K562 (cell line): ENCODE data around the gene PAN2. TPM values are rescaled to one million over a fixed set of nuclear protein-coding genes. Genes with fewer than 3 reads are reported as not detected.

Source experiments
- ATAC-seq: fragments of 200-7000 bp; cut with Tn5 transposase; 3 replicates; pipeline ENCODE4 v1.9.1; 2020; ENCODE audit warnings: moderate library complexity
- BruUV-seq: library from RNA; stranded (reverse); fragments of 400-500 nt; replicated peaks from 2 replicates; lab custom pipeline; 2021; lab: Mats Ljungman, UMichigan
- CTCF ChIA-PET: fragments of 300-600 bp; formaldehyde crosslinking; extraction: SDS; loops from one replicate; lab custom pipeline; 2021; ENCODE audit warnings: low intra/inter-chr PET ratio; lab: Yijun Ruan, JAX
- POLR2A ChIA-PET: fragments of 300-600, 350-650 bp; sonication (Branson Sonifier 250); formaldehyde crosslinking; extraction: SDS; loops from one replicate; lab custom pipeline; 2021; ENCODE audit warnings: antibody characterized with exemption, inconsistent platforms; lab: Yijun Ruan, JAX
- DNase-seq, 4 experiments: peaks; one replicate each; pipeline versions ENCODE4 v3.0.0 to v3.0.0-alpha.2; 2011 to 2018; ENCODE audit warnings: low spot score in 3 of 4, mixed read lengths in 3 of 4; ENCODE audit errors: extremely low read depth in 1 of 4
- FAIRE-seq: peaks from 2 replicates; lab custom pipeline; 2011; peaks lifted over from hg19 to GRCh38; lab: Jason Lieb, UNC
- H2AFZ ChIP-seq: 2 replicates; pipeline ENCODE4 v1.6.0; 2011; ENCODE audit warnings: low read depth, low read length, control low read depth, inconsistent platforms
- H3K27ac ChIP-seq: fragments of 200-600 bp; 3 replicates; pipeline ENCODE4 v1.8.0; 2011; ENCODE audit warnings: low read depth, mild to moderate bottlenecking, control low read depth, inconsistent platforms, low read length, moderate library complexity, mixed read lengths; ENCODE audit errors: extremely low read depth
- H3K27me3 ChIP-seq, 2 experiments: fragments of 300-600 bp in 1 of 2; 2 replicates in 1 of 2; 3 replicates in 1 of 2; pipeline versions ENCODE4 v1.6.0 to v1.8.0; 2011; ENCODE audit warnings: inconsistent platforms in 2 of 2, low read length in 2 of 2, mild to moderate bottlenecking in 1 of 2, mixed read lengths in 1 of 2, moderate library complexity in 1 of 2; ENCODE audit not compliant: control insufficient read depth in 2 of 2, insufficient read depth in 2 of 2
- H3K36me3 ChIP-seq: fragments of 300-600 bp; 3 replicates; pipeline ENCODE4 v1.8.0; 2011; ENCODE audit warnings: mild to moderate bottlenecking, low read length, inconsistent platforms; ENCODE audit not compliant: control insufficient read depth, insufficient read depth
- H3K4me1 ChIP-seq, 2 experiments: fragments of 200-600 bp in 1 of 2; replicated peaks in 1 of 2; 2 replicates in 1 of 2; 3 replicates in 1 of 2; pipeline versions ENCODE4 v1.5.1 to v1.8.0; 2011; ENCODE audit warnings: inconsistent platforms in 2 of 2, low read length in 2 of 2, mild to moderate bottlenecking in 1 of 2, mixed read lengths in 1 of 2, moderate library complexity in 1 of 2; ENCODE audit not compliant: control insufficient read depth in 2 of 2, insufficient read depth in 2 of 2
- H3K4me2 ChIP-seq: 2 replicates; pipeline ENCODE4 v1.6.1; 2011; ENCODE audit warnings: low read length, control low read depth, inconsistent platforms, mixed read lengths; ENCODE audit not compliant: insufficient read depth
- H3K4me3 ChIP-seq: fragments of 200-600 bp; sonication (generic), shearing (Covaris generic); 2 replicates; pipeline ENCODE4 v1.5.1; 2016; ENCODE audit warnings: control low read depth, inconsistent platforms
- H3K79me2 ChIP-seq: fragments of 200-600 bp; 3 replicates; pipeline ENCODE4 v1.8.0; 2011; ENCODE audit warnings: low read length, inconsistent platforms; ENCODE audit not compliant: control insufficient read depth, insufficient read depth
- H3K9ac ChIP-seq, 2 experiments: 2 replicates each; pipeline versions ENCODE4 v1.6.0 to v1.6.1; 2011; ENCODE audit warnings: low read depth in 2 of 2, low read length in 2 of 2, control low read depth in 1 of 2, inconsistent platforms in 1 of 2, mild to moderate bottlenecking in 1 of 2, mixed read lengths in 1 of 2; ENCODE audit not compliant: insufficient read depth in 1 of 2
- H3K9me1 ChIP-seq: one replicate; pipeline ENCODE4 v1.6.0; 2011; ENCODE audit warnings: inconsistent platforms, mild to moderate bottlenecking, low read length, moderate library complexity; ENCODE audit not compliant: control insufficient read depth, insufficient read depth
- H3K9me3 ChIP-seq: replicated peaks from 2 replicates; pipeline ENCODE4 v1.5.1; 2011; ENCODE audit warnings: low read depth, low read length, inconsistent platforms; ENCODE audit not compliant: control insufficient read depth, insufficient read depth
- H4K20me1 ChIP-seq: replicated peaks from 2 replicates; pipeline ENCODE4 v1.6.1; 2011; ENCODE audit warnings: low read length, inconsistent platforms, mixed read lengths; ENCODE audit not compliant: control insufficient read depth, insufficient read depth
- CC2D1A ChIP-seq: fragments of 450-650 bp; IDR thresholded peaks from 2 replicates; pipeline ENCODE4 v1.6.1; 2017; ENCODE audit warnings: mild to moderate bottlenecking
- CREB3 ChIP-seq: fragments of 450-650 bp; conservative IDR thresholded peaks from 2 replicates; pipeline ENCODE4 v1.6.1; 2016; ENCODE audit warnings: missing genetic modification characterization, low read depth, mild to moderate bottlenecking, missing compliant biosample characterization, moderate library complexity
- EGR1 ChIP-seq: fragments of 450-650 bp; conservative IDR thresholded peaks from 2 replicates; pipeline ENCODE4 v1.6.1; 2017; ENCODE audit warnings: mild to moderate bottlenecking
- EP400 ChIP-seq: fragments of 450-650 bp; IDR thresholded peaks from 2 replicates; pipeline ENCODE4 v1.6.1; 2017; ENCODE audit warnings: antibody characterized with exemption, mild to moderate bottlenecking, moderate library complexity
- HMG20A ChIP-seq: fragments of 450-650 bp; formaldehyde crosslinking; conservative IDR thresholded peaks from 2 replicates; pipeline ENCODE4 v1.4.0; 2020; ENCODE audit warnings: mild to moderate bottlenecking, mixed read lengths
- MEIS2 ChIP-seq: fragments of 450-650 bp; IDR thresholded peaks from 2 replicates; pipeline ENCODE4 v1.6.1; 2014; ENCODE audit warnings: mild to moderate bottlenecking; ENCODE audit not compliant: partially characterized antibody
- NCOA1 ChIP-seq: fragments of 450-650 bp; IDR thresholded peaks from 2 replicates; pipeline ENCODE4 v1.6.1; 2016; ENCODE audit warnings: low read depth
- NR4A1 ChIP-seq, 2 experiments: fragments of 250-450 bp in 1 of 2; fragments of 450-650 bp in 1 of 2; sonication (Bioruptor Pico) in 1 of 2; IDR thresholded peaks; 2 replicates each; pipeline versions ENCODE4 v1.4.0 to v1.6.1; 2016 to 2020; ENCODE audit warnings: mild to moderate bottlenecking in 2 of 2, missing compliant biosample characterization in 1 of 2, missing genetic modification characterization in 1 of 2, moderate library complexity in 1 of 2
- PBX2 ChIP-seq, 2 experiments: IDR thresholded peaks in 1 of 2; conservative IDR thresholded peaks in 1 of 2; 2 replicates each; pipeline ENCODE4 v1.6.1; 2016; ENCODE audit warnings: low read depth in 2 of 2, mild to moderate bottlenecking in 1 of 2, missing compliant biosample characterization in 1 of 2, missing genetic modification characterization in 1 of 2, moderate library complexity in 1 of 2
- PHF8 ChIP-seq: fragments of 200-600 bp; sonication (generic); IDR thresholded peaks from 2 replicates; pipeline ENCODE4 v1.6.1; 2012; ENCODE audit warnings: mixed run types, mild to moderate bottlenecking, inconsistent platforms, low read length, moderate library complexity, borderline replicate concordance
- PML ChIP-seq: IDR thresholded peaks from 2 replicates; pipeline ENCODE4 v1.6.1; 2012; ENCODE audit warnings: low read length, inconsistent platforms
- SMARCA4 ChIP-seq: fragments of 450-650 bp; IDR thresholded peaks from 2 replicates; pipeline ENCODE4 v1.6.1; 2016
- TEAD4 ChIP-seq, 2 experiments: sonication (generic) in 1 of 2; formaldehyde crosslinking in 1 of 2; IDR thresholded peaks; 2 replicates each; pipeline versions ENCODE4 v1.6.1 to v1.8.0; 2012 to 2022; ENCODE audit warnings: borderline replicate concordance in 1 of 2, inconsistent platforms in 1 of 2, low read length in 1 of 2, mild to moderate bottlenecking in 1 of 2, missing genetic modification reagents in 1 of 2
- ZFP30 ChIP-seq: fragments of 250-450 bp; sonication (Bioruptor Pico); IDR thresholded peaks from 2 replicates; pipeline ENCODE4 v1.8.0; 2022; ENCODE audit warnings: moderate library complexity, mild to moderate bottlenecking, inconsistent platforms, borderline replicate concordance
- ZNF76 ChIP-seq: fragments of 250-450 bp; sonication (Bioruptor Pico); IDR thresholded peaks from 2 replicates; pipeline ENCODE4 v1.4.0; 2020; ENCODE audit warnings: mild to moderate bottlenecking, moderate library complexity, borderline replicate concordance
- WGBS: fragments of 100-300 bp; shearing (Covaris generic); methylation state at CpG from one replicate; pipeline ENCODE4 v1.1.6; 2016; ENCODE audit warnings: low coverage, mixed read lengths; ENCODE audit not compliant: insufficient coverage; ENCODE audit errors: missing lambda C conversion rate; 5-methylcytosine and 5-hydroxymethylcytosine counted together
- in situ Hi-C: fragments of 300-500 bp; cut with MboI; formaldehyde crosslinking; loops from 4 replicates; pipeline ENCODE4 v1.15.0; 2018; ENCODE audit warnings: inconsistent platforms, mixed read lengths
- intact Hi-C: fragments of 100-400 bp; cut with micrococcal nuclease; formaldehyde crosslinking; loops from 2 replicates; pipeline ENCODE4 v1.14.2; 2022
- polyA plus RNA-seq, 8 experiments: library from polyadenylated mRNA; depleted of rRNA in 4 of 8; stranded (reverse) in 5 of 8; unstranded in 3 of 8; fragments of >200 nt; fragmentation: Nextera tagmentation in 2 of 8; fragmentation: Illumina TruSeq in 1 of 8; extraction: Ambion mirVana in 2 of 8; extraction: Trizol in 1 of 8; gene quantifications; 2 replicates each; pipeline versions ENCODE4 v1.2.1 to v1.2.3, GENCODE V29; 2011 to 2014; ENCODE audit warnings: inconsistent platforms in 1 of 8, missing spikeins in 1 of 8
- total RNA-seq, 7 experiments: library from RNA; depleted of rRNA in 6 of 7; stranded (reverse); fragments of >200 nt in 6 of 7; fragmentation: Illumina TruSeq in 2 of 7; extraction: Trizol in 2 of 7; gene quantifications; 2 replicates each; pipeline versions ENCODE4 v1.2.1 to v1.2.3, GENCODE V29; 2011 to 2021; ENCODE audit warnings: low replicate concordance in 1 of 7

Gene PAN2
- total and polyA plus RNA-seq, 9 of the 15 experiments (the other 6 are each of a cell fraction or from before 2014, with no cell fraction given) = 15.0 to 66.1 (median 25.9) TPM

GRCh38 chr12:56377989-56378316 lies 44.2 kb upstream of the PAN2 start (continued):
- no peak for TF ChIP-seq PBX2 (CRISPR knock-in tag; IDR thresholded peaks at IDR 0.05; ENCODE audit: low read depth)
- TF ChIP-seq PBX2 (tag; conservative IDR thresholded peaks at IDR 0.05; ENCODE audit: low read depth) = peak; percentile 91
- no peak for TF ChIP-seq NR4A1 (CRISPR knock-in tag; IDR thresholded peaks at IDR 0.05)
- no peak for TF ChIP-seq NR4A1 (tag; IDR thresholded peaks at IDR 0.05)

GRCh38 chr12:56377310-56377988 lies 43.6 kb upstream of the PAN2 start:
- H3K4me2 ChIP-seq = peak overlapping the region; percentile 78
- peak overlapping the region; percentile 93 for H2AFZ ChIP-seq
- in situ Hi-C loops = no loop called here
- H3K79me2 ChIP-seq = no peaks in the 10 kb centered on the region
- peak overlapping the region; percentile 8 to 65; a peak in 3 of 4 replicates for H3K9ac ChIP-seq
- FAIRE-seq = peak; percentile 95
- H3K4me3 ChIP-seq = no peak overlapping the region
- intact Hi-C loops = loop anchor here (1.0 to 5.0 kb wide), 5 partner anchors 25 to 91 kb away; partner anchors contain the start of genes CNPY2, SPRYD4 and TIMELESS
- 14% methylated on average over 4 of the region's 4 CpGs for WGBS
- no TSS peak for BruUV-seq
- peak; percentile 95 for ATAC-seq
- peak; percentile 57 to 89 (median 74) for DNase-seq
- peak overlapping the region; percentile 83 for H3K27ac ChIP-seq
- peaks cover 22 to 24% of the 10 kb centered on the region in 2 experiments; a peak in 4 of 5 replicates for H3K4me1 ChIP-seq
- H3K9me1 ChIP-seq = no peaks in the 10 kb centered on the region
- POLR2A ChIA-PET = interaction anchor here (0.7 to 2.4 kb wide), 8 partner anchors 9 to 671 kb away, joined by 3 to 12 read pairs (median 4); partner anchors contain the start of genes STAT2 and TIMELESS
- H3K36me3 ChIP-seq = no peaks in the 10 kb centered on the region
- H3K9me3 ChIP-seq = no peaks in the 10 kb centered on the region
- H3K27me3 ChIP-seq = no peaks in the 10 kb centered on the region
- CTCF ChIA-PET = interaction anchor here (2.0 kb wide), 1 partner anchor 87 kb away, joined by 25 read pairs; no protein-coding TSS in a partner anchor
- no peaks in the 10 kb centered on the region for H4K20me1 ChIP-seq
- TF ChIP-seq PHF8 = no peak
- peak; percentile 62; the same call in 1 of the 2 replicates for TF ChIP-seq PML
- no peak for TF ChIP-seq ZNF76
- TF ChIP-seq HMG20A = no peak
- no peak for TF ChIP-seq EP400
- peak; percentile 43 for TF ChIP-seq MEIS2
- TF ChIP-seq NCOA1 = no peak; the same call in 1 of the 2 replicates
- TF ChIP-seq SMARCA4 = peak; percentile 69
- peak; percentile 83 for TF ChIP-seq TEAD4 (IDR thresholded peaks at IDR 0.05; ENCODE audit: low read length)
- TF ChIP-seq TEAD4 (CRISPR knock-in tag; IDR thresholded peaks at IDR 0.05; ENCODE audit: borderline replicate concordance) = no peak
- TF ChIP-seq EGR1 = no peak
- TF ChIP-seq CREB3 (tag) = peak; percentile 25; the same call in 1 of the 2 replicates
- TF ChIP-seq ZFP30 (CRISPR knock-in tag) = no peak
- TF ChIP-seq CC2D1A = peak; percentile 92
